ENCODE measurements around the gene HBD.
"Not testable (repeated sequence)": the region's sequence is repeated elsewhere in the genome, so short reads cannot be mapped to it uniquely, and the experiment has no call there.

Gene HBD

DNA sequence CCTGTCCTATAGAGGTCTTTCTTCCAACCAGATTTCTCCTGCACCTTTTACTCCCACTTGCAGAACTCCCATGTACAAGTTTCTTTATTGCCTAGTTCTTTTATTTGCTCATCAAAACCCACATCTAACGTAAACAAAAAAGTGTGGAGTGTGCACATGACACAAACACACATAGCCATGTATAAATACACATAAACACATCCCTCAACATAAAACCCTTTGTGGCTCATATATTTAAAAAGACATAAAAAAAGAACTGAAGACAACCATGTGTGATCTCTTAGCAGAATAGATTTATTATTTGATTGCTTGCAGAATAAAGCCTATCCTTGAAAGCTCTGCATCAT, 18.6 kb upstream of the HBD start:
- DNase-seq (ENCODE audit: low spot score), result no peak

DNA sequence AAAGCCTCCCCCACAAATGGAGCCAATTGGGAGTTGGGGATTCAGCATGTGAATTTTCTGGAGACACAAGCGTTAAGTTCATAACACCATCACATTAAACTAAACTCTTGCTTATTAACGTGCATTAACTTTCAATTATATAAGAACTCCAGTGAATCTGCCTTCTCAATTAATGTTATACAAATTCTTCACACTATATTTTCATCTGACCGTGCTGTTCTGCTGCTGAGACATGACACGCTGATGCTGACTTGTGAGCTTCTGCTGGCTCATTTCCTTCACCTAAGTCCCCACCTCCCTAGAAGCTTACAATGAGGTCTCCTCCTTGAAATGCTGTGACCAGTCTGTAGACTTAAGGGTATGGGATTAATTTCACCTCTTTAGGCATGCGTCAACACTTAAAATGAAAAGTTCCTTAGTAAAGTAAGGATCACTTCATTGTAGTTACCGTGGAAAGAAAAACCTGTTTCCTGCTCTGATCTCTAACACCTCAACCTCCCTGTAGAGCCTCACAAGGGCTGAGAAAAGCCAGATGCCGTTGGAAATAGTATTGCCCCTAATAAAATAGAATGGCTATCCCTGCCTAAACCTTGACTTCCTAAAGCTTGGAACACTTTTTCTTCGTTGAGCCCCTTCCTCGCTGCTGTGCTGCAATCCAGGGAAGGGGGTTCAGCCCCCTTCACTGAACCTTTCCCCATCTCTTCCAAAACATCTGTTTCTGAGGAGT, 18.1 kb upstream of the HBD start:
- no peak for DNase-seq (ENCODE audit: low spot score)

DNA sequence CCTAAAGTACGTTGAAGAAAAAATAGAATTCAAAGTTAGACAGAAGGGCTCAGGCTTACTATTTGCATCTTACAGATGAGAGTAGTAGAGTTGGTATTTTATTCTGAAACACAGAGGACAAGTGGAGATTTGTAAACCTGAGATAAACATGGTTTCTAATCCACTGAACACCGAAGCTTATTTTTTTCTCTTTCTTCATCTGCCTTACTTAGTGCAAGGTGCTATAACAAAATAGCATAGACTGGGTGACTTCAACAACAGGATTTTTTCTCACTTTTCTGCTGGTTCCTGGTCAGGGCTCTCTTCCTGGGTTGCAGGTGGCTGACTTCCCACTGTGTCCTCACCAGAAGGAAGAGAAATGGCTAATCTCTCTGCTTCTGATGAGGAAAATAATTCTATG, 17.5 kb upstream of the HBD start:
- no peak for DNase-seq (ENCODE audit: low spot score)

GRCh38 chr11:5250543-5251204, 16.4 kb upstream of the HBD start:
- no peak for DNase-seq (ENCODE audit: low spot score)

DNA sequence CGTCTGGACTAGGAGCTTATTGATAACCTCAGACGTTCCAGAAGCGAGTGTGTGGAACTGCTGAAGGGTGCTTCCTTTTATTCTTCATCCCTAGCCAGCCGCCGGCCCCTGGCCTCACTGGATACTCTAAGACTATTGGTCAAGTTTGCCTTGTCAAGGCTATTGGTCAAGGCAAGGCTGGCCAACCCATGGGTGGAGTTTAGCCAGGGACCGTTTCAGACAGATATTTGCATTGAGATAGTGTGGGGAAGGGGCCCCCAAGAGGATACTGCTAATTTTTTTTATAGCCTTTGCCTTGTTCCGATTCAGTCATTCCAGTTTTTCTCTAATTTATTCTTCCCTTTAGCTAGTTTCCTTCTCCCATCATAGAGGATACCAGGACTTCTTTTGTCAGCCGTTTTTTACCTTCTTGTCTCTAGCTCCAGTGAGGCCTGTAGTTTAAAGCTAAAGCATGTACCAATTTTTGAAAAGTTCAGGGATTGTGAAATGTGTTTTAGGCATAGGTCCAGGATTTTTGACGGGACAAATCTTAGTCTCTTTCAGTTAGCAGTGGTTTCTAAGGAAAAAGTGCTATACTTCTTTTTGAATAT, 15.6 kb upstream of the HBD start, which contains the start of gene HBG1:
TSS of gene HBG1 (minus strand) at position 51 of the 590 bp plus-strand sequence. CDS start 53 bp downstream, outside the sequence.
- DNase-seq (ENCODE audit: low spot score), result not testable (repeated sequence)

- not testable (repeated sequence) for DNase-seq (ENCODE audit: low spot score)
Measured at GRCh38 chr11:5248498-5248897, 14.2 kb upstream of the HBD start.

GRCh38 chr11:5247472-5248192, 13.3 kb upstream of the HBD start:
- no peak for DNase-seq (ENCODE audit: low spot score)

DNA sequence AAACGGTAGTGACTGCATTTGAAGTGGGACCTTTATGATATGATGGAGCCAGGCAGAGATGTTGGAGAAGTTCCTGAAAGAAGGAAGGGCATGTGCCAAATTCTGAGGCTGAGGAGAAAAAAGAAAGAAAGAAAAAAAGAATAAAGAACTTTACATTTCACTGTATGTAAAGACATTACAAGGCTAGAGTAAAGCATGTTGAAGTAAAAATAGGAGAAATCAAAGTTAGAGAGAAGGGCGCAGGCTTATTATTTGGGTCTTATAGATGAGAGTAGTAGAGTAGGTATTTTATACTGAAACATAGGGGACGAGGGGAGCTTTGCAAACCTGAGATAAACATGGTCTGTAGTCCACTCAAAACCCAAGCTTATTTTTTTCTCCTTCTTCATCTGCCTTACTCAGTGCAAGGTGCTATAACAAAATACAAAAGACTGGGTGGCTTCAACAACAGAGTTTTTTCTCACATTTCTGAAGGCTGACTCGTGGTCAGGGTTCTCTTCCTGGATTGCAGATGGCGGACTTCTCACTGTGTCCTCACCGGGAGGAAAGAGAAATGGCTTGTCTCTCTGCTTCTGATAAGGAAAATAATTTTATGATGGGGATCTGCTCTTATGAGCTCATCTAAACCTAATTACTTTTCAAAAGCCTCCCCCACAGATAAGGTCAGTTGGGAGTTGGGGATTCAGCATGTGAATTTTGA, 12.6 kb upstream of the HBD start:
- DNase-seq (ENCODE audit: low spot score), result no peak

GRCh38 chr11:5245155-5245554, 10.9 kb upstream of the HBD start:
- DNase-seq (ENCODE audit: low spot score), result no peak

DNA sequence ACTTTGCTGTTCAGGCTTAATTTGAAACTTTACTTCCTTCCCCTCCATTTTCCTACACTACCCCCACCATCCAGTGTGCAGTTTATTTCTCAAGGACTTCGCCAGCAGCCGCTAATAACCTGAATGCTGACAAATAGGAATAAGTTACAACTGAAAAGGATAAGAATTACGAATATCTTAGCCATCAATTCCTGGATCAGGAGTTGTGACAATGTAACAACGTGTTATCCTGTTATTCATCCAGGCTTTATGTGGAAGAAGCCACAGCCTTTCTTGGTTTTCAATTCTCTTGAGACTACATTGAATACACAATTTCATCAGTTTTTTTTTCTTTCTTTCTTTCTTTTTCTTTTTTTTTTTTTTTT, 9.5 kb upstream of the HBD start:
- DNase-seq (ENCODE audit: low spot score), result no peak

DNA sequence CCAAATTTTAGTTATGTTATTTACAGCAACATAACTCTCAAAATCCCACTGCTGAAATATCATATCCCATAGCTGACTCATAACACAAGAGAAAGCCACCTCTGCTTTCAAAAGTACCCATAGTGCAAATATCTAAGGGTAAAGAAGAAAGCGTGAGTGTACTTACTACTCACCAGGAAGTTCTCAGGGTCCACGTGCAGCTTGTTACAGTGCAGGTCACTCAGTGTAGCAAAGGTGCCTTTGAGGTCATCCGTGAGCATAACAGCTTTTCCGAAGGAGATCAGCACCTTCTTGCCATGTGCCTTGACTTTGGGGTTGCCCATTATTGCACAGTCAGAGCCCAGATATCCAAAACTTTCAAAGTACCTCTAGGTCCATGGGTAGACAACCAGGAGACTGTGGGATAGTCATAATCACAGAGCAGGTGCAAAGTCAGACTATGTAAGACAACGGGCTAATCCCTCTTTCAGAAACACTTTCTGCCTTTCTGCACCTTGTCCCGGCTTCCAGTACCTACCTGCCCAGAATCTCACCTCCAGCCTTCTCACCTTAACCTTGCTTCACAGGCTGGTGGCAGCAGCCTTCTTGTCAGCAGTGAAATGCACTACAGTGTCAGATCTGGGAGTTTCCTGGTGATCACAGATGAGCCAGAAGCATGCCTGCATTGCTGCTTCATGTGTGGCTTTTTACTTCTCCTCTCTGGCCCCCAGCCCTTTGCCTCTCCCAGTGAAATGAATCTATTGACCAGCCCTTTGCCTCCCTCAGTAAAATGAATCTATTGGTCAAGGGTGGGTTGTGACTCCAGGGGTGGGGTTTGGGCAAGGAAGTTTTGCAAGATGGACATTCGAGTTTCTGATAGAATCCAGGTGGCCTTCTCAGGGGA, 8.9 kb upstream of the HBD start:
- DNase-seq (ENCODE audit: low spot score), result no peak

- DNase-seq (ENCODE audit: low spot score), result no peak
Measured at GRCh38 chr11:5242208-5242607, 7.9 kb upstream of the HBD start.

GRCh38 chr11:5241458-5241857, 7.2 kb upstream of the HBD start:
- DNase-seq (ENCODE audit: low spot score), result no peak

DNA sequence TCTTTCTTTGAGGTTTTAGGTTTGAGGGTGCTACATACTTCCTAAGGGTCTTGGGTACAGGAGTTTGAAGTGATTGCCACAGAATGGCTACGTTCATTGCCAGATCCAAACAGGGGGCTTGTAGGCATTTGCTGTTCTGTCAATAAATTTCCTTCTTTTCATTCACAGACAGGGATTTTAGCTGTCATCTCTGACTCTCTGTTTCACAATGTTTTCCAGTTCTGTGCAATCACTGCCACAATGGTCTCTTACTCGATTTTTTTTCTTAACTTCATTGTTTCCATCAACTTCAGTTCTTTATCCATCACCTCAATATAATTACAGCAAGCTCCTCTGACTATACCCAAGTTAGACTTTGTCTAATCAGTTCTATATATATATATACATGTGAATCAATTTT, 6.2 kb upstream of the HBD start:
- DNase-seq (ENCODE audit: low spot score), result no peak

- DNase-seq (ENCODE audit: low spot score), result no peak
Measured at GRCh38 chr11:5240056-5240455, 5.8 kb upstream of the HBD start.

- no peak for DNase-seq (ENCODE audit: low spot score)
Measured at GRCh38 chr11:5239046-5239445, 4.8 kb upstream of the HBD start.

DNA sequence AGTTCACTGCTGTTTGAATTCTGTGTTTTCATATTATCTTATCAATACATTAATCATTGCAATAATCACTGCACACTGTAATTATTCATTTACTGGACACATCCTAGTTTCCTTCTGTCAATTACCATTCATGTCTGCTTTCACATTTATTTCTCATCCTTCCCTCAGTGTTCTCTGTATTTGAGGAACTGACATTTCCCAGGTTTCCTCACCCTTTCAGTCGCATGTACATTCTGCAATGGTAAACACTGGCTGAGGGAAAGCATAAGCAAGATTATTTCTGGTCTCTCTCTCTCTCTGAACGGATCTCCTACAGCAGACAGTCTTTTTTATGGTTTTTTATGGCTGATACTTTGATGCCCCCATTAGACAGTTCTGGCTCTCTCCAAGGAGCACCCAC, 4.2 kb upstream of the HBD start:
- DNase-seq (ENCODE audit: low spot score), result no peak

DNA sequence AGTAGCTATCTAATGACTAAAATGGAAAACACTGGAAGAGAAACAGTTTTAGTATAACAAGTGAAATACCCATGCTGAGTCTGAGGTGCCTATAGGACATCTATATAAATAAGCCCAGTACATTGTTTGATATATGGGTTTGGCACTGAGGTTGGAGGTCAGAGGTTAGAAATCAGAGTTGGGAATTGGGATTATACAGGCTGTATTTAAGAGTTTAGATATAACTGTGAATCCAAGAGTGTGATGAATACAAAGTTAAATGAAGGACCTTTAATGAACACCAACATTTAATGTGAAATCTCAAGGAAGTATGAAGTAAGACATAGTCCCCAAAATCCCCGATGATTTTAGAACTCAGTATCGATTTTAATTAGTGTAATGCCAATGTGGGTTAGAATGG, 3.1 kb upstream of the HBD start:
- DNase-seq (ENCODE audit: low spot score), result no peak

DNA sequence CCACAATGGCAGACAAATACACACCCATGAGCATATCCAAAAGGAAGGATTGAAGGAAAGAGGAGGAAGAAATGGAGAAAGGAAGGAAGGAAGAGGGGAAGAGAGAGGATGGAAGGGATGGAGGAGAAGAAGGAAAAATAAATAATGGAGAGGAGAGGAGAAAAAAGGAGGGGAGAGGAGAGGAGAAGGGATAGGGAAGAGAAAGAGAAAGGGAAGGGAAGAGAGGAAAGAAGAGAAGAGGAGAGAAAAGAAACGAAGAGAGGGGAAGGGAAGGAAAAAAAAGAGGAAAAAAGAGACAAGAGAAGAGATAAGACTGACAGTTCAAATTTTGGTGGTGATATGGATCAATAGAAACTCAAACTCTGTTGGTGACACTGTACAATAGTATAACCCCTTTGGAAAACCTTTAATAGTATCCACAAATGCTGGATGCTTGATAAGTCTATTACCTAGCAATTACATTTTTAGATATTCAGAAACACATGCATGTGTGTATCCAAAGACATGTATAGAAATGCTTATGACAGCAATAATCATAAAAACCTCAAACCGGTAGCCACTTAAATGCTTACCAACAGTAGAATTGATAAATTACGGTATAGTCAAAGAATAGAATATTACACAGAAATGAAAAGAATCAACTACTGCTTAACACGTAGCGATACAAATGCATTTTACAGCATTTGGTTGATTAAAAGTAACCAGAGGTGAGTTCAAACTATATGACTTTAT, 1.2 kb upstream of the HBD start:
- DNase-seq (ENCODE audit: low spot score), result no peak

GRCh38 chr11:5233307-5233706, 976 bp downstream of the HBD start:
- DNase-seq (ENCODE audit: low spot score), result no peak

DNA sequence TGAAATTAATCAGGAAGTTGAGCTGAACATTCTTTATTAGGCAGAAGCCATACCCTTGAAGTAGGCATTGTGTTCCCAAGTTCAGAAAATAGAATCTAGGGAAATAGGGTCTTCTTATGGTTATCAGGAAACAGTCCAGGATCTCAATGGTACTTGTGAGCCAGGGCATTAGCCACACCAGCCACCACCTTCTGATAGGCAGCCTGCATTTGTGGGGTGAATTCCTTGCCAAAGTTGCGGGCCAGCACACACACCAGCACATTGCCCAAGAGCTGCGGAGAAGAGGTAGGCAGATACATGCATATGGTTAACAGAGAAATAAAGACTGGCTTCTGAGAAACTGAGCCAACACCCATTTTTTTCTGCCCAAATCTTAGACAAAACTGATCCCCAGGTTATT, 1.5 kb downstream of the HBD start:
- DNase-seq (ENCODE audit: low spot score), result no peak
